ENCODE data around the gene ZNF785. TPM values are rescaled to one million over a fixed set of nuclear protein-coding genes. Genes with fewer than 3 reads are reported as not detected.
"Not testable (repeated sequence)": the region's sequence is repeated elsewhere in the genome, so short reads cannot be mapped to it uniquely, and the experiment has no call there.

The ZNF785 gene
- total RNA-seq, 4 donors from 2014 or later, result 2.7 to 10.9 (median 5.6) TPM

DNA sequence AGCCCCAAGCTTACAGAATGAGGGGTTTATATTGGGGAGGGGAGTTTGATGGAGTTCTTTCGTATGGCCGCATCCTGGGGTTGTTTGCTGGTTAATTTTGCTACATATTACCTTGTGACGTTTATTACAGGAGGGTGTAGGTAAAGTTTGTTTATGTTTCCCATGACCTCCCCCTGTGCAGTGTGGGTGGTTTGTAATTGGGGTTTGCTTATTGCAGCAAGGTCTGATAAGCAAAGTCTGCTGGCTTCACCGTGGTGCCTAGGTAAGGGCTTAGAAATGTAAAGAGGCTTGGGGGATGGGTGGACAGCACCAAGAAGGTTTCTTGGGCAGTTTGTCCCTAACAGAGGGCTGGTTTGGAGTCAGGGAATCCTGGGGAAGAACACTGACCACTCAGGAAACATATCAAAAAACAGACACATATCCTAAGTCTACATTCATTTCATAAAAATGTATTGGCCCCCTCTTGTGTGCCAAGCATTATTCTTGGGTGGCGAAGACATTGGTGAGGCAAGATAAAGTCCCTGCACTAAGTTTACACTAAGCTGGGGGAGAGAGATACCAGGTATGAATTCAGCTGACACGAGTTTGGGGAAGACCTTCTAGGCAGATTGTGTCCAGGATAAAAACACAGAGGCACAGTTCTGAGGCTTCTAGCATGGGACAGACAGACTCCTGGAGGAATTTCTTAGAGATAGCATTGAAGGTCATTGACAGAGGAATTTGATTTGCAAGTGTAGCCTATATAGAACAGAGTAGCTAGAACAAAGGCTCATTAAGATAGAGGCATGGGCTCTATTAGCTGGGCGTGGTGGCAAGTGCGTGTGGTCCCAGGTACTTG, 36.9 kb downstream of the ZNF785 start:
- no peak for DNase-seq
- intact Hi-C loops (cut with DNase I), result no loop called here
- TF ChIP-seq, protein P1, sequence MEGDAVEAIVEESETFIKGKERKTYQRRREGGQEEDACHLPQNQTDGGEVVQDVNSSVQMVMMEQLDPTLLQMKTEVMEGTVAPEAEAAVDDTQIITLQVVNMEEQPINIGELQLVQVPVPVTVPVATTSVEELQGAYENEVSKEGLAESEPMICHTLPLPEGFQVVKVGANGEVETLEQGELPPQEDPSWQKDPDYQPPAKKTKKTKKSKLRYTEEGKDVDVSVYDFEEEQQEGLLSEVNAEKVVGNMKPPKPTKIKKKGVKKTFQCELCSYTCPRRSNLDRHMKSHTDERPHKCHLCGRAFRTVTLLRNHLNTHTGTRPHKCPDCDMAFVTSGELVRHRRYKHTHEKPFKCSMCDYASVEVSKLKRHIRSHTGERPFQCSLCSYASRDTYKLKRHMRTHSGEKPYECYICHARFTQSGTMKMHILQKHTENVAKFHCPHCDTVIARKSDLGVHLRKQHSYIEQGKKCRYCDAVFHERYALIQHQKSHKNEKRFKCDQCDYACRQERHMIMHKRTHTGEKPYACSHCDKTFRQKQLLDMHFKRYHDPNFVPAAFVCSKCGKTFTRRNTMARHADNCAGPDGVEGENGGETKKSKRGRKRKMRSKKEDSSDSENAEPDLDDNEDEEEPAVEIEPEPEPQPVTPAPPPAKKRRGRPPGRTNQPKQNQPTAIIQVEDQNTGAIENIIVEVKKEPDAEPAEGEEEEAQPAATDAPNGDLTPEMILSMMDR (IDR thresholded peaks at IDR 0.05), result no peak
- TF ChIP-seq POLR2A (IDR thresholded peaks at IDR 0.05), result no peak
- H3K9me3 ChIP-seq, result no peaks in the 10 kb centered on the region
- WGBS, 2 donors, result 77 to 82% methylated on average over 8 of the region's 8 CpGs
- H3K4me1 ChIP-seq, result peaks cover 0 to 14% (median 4%) of the 10 kb centered on the region in 3 donors
- H3K36me3 ChIP-seq, result peaks cover 0 to 12% (median 0%) of the 10 kb centered on the region in 3 donors
- H3K27ac ChIP-seq, result no peak overlapping the region
- H3K4me3 ChIP-seq, result no peak overlapping the region
- H3K27me3 ChIP-seq, result no peaks in the 10 kb centered on the region

DNA sequence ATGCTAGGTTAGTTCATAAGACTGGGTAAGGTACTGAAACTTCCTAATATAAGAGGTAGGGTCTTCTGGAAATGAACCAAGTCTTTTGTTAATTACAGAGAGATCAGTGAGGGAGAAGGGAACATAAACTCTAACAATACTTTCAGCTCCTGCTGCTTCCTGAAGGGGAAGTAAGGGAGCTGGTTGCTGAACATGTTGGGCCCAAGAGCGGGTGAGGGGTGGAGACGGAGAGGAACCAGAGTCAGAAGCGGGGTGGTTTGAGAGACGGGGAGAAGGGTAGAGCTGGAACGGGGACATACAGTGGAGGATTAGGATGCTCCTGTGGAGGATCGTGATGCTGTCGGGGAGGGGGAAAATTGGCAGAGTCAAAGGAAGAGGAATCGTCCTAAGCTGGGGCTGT, 39.4 kb downstream of the ZNF785 start:
- Histone ChIP-seq H3K27ac (no peak overlapping the region), H3K36me3 (no peaks in the 10 kb centered on the region), H3K27me3 (no peaks in the 10 kb centered on the region), H3K4me1 (peaks cover 0 to 1% (median 0%) of the 10 kb centered on the region in 3 donors), H3K4me3 (no peak overlapping the region), H3K9me3 (no peaks in the 10 kb centered on the region)
- no peak for TF ChIP-seq POLR2A (IDR thresholded peaks at IDR 0.05)
- TF ChIP-seq, protein P1 (IDR thresholded peaks at IDR 0.05), result no peak
- DNase-seq, result no peak
- WGBS, 2 donors, result 69 to 85% methylated on average over 8 of the region's 8 CpGs
- intact Hi-C loops (cut with DNase I), result no loop called here

DNA sequence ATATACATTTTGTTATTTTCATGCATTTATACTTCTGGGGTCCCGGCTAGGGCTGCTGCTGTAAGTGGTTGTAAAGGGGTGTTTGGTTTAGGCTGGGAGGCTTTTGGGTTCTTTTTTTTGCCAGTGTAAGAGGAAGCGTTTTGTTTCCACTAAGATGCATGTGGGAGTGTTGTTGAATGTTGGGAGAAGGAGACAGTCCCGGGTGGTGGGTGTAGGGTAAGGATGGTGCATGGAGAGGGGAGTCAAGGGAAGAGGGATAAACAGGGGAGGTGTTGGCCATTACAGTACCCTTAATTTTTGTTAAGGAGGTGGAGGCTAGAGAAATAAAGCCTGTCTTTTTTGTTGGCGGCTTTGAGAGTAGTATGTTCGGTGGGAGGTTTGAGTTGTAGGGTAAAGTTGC, 42.4 kb downstream of the ZNF785 start:
- WGBS, 2 donors, result 78 to 82% methylated on average over 5 of the region's 5 CpGs
- H3K4me3 ChIP-seq, result no peak overlapping the region
- intact Hi-C loops (cut with DNase I), result no loop called here
- TF ChIP-seq, protein P1 (IDR thresholded peaks at IDR 0.05), result no peak
- TF ChIP-seq POLR2A (IDR thresholded peaks at IDR 0.05), result no peak
- H3K4me1 ChIP-seq, result no peaks in the 10 kb centered on the region
- no peaks in the 10 kb centered on the region for H3K9me3 ChIP-seq
- H3K27ac ChIP-seq, result no peak overlapping the region
- H3K27me3 ChIP-seq, result no peaks in the 10 kb centered on the region
- no peak for DNase-seq
- H3K36me3 ChIP-seq, result no peaks in the 10 kb centered on the region

DNA sequence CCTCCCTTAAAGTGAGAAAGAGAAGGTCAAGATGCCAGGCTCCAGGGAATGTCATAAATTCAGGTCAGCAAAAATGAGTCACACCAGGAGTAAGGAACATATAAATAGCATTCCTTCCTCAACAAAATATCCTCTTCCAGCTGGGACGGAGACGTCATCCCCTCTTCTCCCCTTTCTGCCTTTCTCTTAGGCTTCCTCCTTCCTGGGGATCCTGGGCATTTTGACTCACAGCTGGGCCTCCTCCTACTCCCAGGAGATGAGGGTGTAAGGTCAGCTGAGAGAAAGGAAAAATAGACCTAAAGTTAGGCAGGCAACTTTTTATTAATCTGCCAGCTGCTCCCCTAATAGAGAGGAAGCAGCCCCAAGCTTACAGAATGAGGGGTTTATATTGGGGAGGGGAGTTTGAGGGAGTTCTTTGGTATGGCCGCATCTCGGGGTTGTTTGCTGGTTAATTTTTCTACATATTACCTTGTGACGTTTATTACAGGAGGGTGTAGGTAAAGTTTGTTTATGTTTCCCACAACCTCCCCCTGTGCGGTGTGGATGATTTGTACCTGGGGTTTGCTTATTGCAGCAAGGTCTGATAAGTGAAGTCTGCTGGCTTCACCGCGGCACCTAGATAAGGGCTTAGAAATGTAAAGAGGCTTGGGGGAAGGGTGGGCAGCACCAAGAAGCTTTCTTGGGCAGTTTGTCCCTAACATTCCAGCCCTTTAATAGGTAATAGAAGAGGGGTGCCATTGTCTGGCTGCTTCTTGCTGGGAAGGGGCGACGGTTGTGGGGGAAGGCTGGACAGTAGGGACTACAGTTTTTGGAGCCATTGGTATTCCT, 43.8 kb downstream of the ZNF785 start:
- no peak for DNase-seq
- no peak overlapping the region for H3K27ac ChIP-seq
- H3K9me3 ChIP-seq, result no peaks in the 10 kb centered on the region
- H3K27me3 ChIP-seq, result no peaks in the 10 kb centered on the region
- intact Hi-C loops (cut with DNase I), result no loop called here
- peaks cover 0 to 3% (median 0%) of the 10 kb centered on the region in 3 donors for H3K4me1 ChIP-seq
- H3K36me3 ChIP-seq, result no peaks in the 10 kb centered on the region
- H3K4me3 ChIP-seq, result no peak overlapping the region
- 70 to 81% methylated on average over 9 to 10 of the region's 10 CpGs for WGBS, 2 donors
- TF ChIP-seq, protein P1 (IDR thresholded peaks at IDR 0.05), result no peak
- no peak for TF ChIP-seq POLR2A (IDR thresholded peaks at IDR 0.05)

DNA sequence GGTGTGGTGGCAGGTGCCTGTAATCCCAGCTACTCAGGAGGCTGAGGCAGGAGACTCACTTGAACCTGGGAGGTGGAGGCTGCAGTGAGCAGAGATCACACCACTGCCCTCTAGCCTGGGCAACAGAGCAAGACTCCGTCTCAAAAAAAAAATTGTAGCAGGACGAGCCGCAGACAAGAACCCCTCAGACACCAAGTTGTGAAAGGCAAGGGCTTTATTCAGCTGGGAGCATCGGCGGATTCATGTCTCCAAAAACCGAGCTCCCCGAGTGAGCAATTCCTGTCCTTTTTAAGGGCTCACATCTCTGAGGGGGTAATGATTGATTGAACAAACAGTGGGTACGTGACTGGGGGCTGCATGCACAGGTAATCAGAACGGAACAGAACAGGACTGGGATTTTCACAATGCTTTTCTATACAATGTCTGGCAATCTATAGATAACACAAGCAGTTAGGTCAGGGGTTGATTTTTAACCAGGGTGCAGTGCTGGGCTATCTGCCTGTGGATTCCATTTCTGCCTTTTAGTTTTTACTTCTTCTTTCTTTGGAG, 44.5 kb downstream of the ZNF785 start:
- H3K4me3 ChIP-seq; intact Hi-C loops (cut with DNase I); H3K27me3 ChIP-seq; H3K36me3 ChIP-seq; DNase-seq; H3K9me3 ChIP-seq; H3K27ac ChIP-seq: not testable (repeated sequence)
- H3K4me1 ChIP-seq, result peaks cover 2 to 10% (median 3%) of the 10 kb centered on the region in 3 donors
- WGBS, 2 donors, result 74 to 78% methylated on average over 8 to 9 of the region's 9 CpGs

DNA sequence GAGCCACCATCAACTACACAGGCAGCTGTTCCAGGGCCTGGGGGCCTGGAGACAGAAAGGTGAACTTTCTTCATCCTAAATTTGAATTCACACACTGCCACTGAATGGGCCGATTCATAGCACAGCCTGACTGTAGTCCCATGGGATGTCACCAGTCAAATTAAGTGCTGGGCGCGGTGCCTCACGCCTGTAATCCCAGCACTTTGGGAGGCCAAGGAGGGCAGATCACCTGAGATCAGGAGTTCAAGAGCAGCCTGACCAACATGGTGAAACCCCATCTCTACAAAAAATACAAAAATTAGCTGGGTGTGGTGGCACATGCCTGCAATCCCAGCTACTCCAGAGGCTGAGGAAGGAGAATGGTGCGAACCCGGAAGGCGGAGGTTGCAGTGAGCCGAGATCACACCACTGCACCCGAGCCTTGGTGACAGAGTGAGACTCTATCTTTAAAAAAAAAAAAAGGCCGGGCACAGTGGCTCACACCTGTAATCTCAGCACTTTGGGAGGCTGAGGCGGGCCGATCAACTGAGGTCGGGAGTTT, 45.4 kb downstream of the ZNF785 start:
- H3K27ac ChIP-seq; H3K27me3 ChIP-seq; H3K36me3 ChIP-seq; DNase-seq; H3K9me3 ChIP-seq; H3K4me3 ChIP-seq; intact Hi-C loops (cut with DNase I): not testable (repeated sequence)
- peaks cover 6 to 19% (median 11%) of the 10 kb centered on the region in 3 donors for H3K4me1 ChIP-seq
- 87 to 94% methylated on average over 9 to 10 of the region's 13 CpGs for WGBS, 2 donors
